ENCODE results near the gene TOR1A.

TOR1A gene, protein sequence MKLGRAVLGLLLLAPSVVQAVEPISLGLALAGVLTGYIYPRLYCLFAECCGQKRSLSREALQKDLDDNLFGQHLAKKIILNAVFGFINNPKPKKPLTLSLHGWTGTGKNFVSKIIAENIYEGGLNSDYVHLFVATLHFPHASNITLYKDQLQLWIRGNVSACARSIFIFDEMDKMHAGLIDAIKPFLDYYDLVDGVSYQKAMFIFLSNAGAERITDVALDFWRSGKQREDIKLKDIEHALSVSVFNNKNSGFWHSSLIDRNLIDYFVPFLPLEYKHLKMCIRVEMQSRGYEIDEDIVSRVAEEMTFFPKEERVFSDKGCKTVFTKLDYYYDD

DNA sequence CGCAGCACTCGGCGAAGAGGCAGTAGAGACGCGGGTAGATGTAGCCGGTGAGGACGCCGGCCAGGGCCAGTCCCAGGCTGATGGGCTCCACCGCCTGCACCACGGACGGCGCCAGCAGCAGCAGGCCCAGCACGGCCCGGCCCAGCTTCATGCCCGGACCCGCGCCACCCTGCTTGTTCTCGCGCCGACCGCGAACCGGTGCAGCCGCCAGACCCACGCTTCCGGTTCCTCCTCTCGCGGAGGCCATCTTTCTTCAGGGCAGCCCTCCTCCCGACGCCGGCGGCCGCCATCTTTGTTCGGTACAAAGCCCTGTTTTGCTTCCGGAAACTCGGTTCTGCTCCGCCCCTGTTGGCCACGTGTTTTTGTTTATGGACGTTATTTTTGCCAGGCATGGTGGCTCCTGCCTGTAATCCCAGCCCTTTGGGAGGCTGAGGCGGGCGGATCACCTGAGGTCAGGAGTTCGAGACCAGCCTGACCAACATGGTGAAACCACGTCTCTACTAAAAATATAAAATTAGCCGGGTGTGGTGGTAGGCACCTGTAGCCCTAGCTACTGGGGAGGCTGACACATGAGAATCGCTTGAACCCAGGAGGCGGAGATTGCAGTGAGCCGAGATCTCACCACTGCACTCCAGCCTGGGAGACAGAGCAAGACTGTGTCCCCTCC is at the start of gene TOR1A:
Gene TOR1A, minus strand, starts transcription at position 202 of the 667 bp plus-strand sequence. Its CDS starts 51 bp downstream, at position 151.
- in situ Hi-C loops (cut with MboI; ENCODE audit: low sequenced_read_pairs) = no loop called here

DNA sequence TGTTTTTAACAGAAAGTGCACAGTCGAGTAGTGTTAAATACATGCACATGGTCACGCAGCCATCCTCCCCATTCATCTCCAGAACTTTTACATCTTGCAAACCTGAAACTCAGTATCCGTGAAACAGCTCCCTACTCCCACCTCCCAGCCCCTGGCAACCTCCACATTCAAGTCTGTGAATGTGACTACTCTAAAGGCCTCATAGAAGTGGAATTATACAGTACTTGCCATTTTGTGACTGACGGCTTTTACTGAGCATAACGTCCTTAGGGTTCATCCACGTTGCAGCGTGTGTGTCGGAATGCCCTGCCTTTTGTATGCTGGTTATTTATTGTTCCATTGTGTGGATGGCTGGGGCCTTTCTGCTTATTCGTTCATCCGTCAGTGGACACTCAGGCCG is 47.1 kb upstream of the TOR1A start:
- in situ Hi-C loops (cut with MboI; ENCODE audit: low sequenced_read_pairs) = no loop called here

DNA sequence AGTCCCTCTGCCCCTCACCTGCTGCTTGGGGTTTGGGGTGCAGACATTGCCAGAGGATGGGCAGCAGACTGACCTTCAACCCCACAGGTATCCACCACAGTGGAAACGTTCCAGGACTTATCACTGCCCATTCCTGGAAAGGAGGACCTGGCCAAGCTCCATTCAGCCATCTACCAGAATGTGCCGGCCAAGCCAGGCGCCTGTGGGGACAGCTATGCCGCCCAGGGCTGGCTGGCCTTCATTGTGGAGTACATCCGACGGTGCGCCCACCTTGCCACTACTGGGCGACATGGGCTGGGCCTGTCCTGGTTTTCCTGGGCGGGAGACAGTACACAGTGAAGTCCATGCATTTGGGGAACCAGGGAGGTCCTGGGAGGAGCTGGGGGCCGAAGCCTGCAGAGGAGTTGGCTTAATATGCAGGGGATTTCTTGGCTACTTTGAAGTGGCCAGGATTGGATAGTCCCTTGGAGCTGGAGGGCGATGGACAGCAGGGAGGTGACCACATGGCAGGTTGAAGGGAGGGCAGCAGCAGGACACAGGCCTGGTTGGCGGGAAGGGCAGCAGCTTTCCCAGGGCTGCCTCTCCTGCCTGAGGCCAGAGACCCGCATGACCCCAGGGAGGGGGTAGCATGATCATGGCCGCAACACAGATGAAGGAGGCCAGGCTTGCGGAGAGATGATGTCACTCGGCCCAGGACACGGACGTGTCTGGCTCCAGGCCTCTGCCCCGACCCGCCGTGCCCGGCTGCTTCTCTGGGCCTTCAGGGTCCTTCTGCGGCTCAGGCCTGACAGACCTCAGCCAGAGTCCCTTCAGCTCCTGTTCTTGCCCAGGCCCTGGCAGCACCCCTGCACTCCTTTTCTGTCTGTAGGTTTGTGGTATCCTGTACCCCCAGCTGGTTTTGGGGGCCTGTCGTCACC is 45.9 kb upstream of the TOR1A start:
- in situ Hi-C loops (cut with MboI; ENCODE audit: low sequenced_read_pairs) = no loop called here

DNA sequence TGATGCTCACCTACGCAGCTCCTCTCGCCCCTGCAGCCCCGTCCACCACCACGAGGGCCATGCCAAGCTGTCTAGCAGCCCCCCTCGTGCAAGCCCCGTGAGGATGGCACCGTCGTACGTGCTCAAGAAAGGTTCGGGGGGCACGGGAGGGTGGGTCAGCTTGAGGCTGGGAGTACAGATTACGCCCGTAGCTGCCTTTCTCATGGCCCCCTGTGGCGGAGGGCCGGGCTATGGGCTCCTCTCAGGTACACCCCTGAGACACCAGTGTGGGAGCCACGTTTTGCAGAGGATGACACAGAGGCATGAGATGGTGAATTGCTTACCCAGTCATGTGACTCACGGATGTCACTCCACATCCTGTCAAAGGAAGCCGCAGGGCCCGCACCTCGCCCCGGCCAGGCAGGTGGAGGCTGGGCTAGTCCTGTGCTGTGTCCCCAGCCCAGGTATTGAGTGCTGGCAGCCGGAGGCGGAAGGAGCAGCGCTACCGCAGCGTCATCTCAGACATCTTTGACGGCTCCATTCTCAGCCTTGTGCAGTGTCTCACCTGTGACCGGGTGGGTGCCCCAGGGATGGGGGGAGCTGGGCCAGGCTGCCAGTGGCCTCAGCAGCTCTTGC is 45.0 kb upstream of the TOR1A start:
- in situ Hi-C loops (cut with MboI; ENCODE audit: low sequenced_read_pairs) = no loop called here

DNA sequence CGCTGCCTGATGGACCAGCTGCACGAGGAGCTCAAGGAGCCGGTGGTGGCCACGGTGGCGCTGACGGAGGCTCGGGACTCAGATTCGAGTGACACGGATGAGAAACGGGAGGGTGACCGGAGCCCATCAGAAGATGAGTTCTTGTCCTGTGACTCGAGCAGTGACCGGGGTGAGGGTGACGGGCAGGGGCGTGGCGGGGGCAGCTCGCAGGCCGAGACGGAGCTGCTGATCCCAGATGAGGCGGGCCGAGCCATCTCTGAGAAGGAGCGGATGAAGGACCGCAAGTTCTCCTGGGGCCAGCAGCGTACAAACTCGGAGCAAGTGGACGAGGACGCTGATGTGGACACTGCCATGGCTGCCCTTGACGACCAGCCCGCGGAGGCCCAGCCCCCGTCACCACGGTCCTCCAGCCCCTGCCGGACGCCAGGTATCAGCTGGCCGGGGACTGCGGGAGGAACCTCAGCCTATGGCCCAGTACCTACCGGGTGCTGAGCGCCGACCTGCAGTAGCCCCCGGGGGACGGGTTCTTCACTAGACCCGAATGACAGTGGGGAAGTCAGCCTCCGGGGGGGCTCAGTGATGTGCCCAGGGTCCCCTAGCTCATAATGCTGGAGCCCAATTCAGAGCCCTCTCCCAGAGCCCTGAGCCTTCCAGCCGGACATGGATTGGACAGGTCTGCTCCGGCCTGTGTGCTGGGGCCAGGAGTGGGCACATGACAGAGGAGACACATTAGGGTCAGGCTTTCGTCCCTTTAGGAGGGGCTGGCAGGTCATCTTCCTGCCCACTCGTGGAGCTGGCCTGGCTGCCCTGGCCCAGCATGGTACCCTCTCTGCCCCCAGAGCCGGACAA is 44.3 kb upstream of the TOR1A start:
- in situ Hi-C loops (cut with MboI; ENCODE audit: low sequenced_read_pairs) = no loop called here

DNA sequence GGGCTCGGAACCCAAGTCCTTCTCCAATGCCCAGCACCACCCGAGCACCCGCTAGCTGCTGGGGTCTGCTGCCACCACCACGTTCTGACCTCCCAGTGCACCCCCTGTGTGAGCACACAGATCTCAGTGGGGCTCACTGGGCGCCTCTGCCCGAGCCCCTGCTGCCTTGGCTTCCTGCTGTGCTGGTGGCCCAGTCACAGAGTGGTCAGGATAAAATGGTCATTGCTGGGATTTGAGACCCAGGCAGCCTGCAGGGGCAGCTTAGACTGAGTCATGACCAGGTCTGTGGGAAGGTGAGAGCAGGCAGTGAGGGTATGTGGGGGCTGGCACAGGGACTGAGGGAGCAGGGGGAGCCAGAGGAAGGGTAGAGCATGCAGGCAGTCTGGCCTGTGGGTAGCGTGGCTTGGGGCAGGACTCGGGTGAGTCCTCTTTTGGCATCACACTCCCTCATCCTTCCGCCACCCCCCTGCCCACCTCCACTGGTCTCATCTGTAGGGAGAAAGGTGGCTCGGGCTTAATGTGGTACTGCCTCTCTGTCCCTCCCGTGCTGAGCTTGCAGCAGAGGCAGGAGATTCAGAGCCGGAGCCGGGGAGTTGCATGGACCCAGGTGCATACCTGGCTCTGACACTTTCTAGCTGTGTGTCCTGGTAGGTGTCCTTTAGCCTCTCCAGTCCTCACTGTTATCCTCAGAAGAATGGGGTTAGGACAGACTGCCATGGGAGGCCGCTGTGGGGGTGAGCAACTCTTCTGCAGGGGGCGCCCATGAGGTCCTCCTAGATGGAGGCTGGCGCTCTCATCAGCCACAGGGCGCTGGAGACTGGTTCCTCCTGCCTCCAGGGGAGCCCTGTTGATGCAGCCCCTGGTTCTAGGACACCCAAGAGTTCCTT is 43.4 kb upstream of the TOR1A start:
- in situ Hi-C loops (cut with MboI; ENCODE audit: low sequenced_read_pairs) = no loop called here

DNA sequence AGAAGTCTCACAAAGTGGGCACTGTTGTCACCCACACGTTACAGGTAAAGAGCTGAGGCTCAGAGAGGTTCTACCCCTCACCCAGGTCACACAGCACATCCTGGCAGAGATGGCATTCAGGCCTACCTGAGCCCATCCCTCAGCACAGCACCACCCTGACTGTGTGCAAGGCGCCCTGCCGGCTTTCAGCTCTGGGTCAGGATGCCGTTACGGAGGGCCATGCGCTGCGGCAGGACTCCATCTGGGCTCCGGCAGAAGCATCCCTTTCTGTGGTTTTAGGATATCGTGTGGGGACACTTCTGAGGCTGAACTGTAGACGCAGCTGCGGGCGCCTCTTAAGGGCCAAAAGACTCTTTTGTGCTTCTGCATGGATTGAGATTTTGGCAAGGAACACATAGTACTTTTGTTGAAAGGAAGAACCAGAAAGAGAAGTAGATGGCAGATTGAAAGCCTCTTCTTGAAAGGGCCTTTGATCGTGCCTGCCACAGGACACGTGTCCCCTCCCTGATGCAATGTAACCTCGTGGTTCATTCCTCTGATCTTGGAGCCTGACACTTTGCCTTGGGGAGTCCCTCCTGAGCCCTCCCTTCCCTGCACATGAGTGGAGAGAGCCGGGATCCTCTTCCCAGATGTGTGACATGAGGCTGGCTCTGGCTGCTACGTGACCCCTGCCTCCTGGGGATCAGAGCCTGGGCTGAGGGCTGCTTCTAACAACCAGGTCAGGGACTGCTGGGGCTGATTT is 42.6 kb upstream of the TOR1A start:
- in situ Hi-C loops (cut with MboI; ENCODE audit: low sequenced_read_pairs) = no loop called here

DNA sequence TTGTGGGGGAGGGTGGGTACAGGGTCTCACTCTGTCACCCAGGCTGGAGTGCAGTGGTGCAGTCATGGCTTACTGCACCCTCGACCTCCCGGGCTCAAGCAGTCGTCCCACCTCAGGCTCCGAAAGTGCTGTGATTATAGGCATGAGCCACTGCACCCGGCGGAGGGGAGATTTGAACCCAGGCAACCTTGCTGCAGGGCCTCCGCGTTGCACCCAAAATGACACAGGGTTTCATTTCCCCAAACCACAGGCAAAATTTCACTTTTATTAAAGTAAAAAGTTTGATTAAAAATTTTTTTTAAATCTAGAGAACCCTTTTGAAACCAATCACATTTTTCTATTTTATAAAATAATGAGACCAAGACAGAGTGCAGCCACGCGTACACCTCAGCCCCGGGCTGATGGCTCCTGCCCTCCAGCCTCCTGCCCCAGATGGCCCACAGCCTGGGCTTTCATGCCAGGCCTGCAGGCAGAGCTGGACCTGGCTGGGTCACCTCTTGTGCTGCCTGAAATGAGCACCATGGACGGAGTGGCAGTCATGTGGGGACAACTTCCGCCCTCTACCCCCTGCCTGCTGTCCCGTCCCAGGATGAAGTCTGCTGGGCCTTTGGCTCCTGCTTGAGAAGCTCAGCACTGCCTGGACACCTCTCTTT is 41.9 kb upstream of the TOR1A start:
- in situ Hi-C loops (cut with MboI; ENCODE audit: low sequenced_read_pairs) = no loop called here

DNA sequence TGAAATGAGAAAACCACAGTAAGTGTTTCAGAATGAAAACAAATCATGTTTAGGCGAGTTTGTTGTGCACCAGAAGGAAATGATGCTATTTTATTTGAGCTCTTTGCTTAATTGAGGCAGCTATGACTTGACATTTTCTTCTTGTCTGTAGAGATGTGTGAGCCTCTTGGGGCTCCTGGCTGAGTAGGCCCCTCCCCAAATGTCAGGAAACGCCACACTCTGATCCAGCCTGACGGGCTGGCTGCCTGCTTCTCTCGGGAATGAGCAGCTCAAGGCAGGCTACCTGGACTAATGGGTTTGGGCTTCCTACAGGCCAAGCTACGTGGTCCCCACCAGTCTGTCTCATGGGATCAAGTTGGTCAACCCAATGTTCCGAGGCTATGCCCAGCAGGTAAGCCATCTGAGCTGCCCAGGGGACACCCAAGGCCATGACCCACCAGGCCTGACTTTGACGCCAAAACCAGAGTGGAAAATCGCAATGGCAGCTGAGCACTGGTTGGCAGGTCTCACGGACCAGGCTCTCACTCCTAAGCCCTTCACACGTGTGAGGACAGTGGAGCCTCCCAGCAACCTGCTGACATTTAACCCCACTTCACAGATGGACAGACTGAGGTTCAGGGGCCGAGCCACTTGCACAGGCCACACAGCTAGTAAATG is 41.2 kb upstream of the TOR1A start:
- in situ Hi-C loops (cut with MboI; ENCODE audit: low sequenced_read_pairs) = no loop called here

DNA sequence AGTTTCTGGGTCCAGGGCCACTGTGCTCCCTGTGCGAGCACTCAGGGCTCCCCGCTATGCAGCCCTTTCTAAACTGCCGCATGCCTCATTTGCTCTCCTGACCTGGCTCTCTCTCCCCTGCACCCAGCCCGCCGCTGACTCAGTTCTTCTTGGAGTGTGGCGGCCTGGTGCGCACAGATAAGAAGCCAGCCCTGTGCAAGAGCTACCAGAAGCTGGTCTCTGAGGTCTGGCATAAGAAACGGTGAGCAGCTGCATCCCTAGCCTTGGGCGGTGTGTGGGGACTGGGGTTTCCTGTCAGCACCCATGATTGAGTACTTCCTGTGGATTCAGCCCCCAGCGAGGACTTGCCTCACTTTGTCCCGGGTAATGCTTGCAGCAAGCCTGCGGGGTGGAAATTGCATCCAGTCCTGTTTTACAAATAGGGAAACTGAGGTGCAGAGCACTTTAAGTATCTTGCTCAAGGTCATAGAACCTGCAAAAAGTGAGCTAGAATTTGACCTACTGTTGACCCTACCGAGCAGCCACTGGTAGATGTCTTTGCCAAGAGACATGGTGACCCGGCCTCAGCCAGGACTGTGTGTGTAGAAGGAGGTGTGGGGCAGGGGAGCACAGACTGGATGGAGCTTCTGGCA is 39.2 kb upstream of the TOR1A start:
- in situ Hi-C loops (cut with MboI; ENCODE audit: low sequenced_read_pairs) = no loop called here

DNA sequence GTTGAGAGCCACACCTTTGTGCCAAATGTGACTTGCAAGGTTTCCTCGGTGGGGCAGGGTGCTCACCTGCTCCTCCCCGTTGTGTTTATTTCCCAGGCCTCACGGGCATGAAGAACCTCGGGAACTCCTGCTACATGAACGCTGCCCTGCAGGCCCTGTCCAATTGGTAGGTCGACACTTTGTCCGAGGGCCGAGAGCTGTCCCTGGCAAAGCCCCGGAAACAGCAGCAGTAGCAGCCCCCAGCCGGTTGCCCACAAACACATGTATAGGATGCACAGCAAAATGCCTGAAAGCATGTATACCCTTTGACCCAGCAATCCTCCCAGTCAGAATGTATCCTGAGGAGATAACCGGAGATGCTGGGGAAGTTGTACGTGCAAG is 37.5 kb upstream of the TOR1A start:
- in situ Hi-C loops (cut with MboI; ENCODE audit: low sequenced_read_pairs) = no loop called here

DNA sequence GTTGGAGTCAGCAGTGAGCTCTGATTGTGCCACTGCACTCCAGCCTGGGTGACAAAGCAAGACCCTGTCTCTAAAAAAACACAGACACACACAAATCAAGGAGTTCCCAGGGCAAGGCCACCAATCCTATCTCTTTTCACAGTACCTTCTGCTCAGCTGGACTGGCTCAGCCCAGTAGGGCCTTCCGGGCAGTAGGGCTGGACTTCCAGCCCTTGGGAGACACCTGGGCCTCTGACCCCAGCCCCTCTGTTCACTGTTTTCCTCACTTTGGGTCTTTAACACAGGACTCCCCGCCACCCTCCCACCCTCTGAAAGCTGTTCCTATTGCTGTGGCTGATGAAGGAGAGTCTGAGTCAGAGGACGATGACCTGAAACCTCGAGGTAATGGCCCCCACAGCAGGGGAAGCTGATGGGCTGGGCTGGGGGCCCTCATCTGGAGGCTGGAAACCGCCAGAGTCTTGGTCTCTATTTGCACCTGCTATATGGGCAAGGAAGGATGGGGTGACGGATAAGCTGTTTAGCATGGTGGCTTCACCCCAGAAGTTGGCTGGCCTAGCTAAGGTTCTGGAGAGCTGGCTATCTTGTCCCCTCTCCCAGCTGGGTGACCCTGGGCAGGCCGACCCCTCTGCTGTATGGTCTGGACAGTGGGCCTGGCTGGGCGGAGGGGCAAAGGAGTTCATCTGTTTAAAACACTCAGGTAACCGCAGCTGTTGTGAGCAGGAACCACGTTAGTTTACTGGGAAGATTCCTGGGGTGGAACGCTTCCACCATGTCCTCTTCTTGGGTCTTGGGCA is 36.9 kb upstream of the TOR1A start:
- in situ Hi-C loops (cut with MboI; ENCODE audit: low sequenced_read_pairs) = no loop called here

DNA sequence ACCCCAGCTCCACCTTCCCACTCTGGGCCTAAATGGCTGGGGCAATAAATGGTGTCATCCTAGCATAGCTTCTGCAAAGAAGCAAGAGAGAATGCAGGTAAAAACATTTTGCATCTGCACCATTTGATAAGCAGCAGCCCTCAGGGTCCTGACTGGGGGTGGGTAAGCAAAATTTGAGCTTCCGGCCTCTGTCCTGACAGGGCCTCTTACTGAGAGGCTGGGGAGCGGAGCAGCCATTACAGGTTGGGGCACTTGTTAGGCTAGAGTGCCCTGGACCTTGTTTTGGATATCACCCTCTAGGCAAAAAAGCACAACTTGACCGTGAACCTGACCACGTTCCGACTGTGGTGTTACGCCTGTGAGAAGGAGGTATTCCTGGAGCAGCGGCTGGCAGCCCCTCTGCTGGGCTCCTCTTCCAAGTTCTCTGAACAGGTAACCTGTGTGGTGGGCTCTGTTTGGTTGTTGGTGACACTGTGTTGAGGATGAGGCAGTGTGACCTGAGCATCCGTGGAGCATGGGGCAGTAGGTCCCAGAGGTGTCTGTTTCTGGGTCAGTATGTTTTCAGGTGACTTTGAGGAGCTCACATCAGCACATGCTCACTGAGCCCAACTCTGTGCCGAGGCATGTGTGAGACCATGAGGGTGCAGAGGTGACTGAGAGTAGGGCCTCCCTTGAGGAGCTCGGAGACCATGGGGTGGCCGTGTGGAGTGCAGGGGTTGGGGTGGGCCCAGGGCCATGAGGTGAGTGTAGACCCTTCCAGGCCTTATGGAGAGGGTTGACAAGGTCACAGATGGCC is 34.4 kb upstream of the TOR1A start:
- in situ Hi-C loops (cut with MboI; ENCODE audit: low sequenced_read_pairs) = no loop called here

DNA sequence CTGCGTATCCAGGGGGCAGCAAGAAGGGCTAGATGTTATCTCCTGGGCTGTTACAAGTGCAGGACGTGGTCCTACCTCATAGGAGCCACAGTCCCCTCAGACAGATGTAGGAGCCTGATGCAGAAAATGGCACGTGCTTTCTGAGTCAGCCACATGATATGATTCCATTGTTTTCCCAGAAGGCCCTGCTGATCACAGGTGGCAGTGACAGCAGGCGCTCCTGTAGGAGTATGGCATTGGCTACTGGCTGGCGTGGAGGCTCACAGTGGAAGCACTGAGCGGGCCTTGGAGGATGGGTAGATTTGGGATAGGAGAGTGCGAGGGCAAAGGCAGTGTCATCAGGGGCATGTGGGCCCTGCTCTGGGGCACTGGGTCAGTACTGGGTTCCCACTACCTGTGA is 33.3 kb upstream of the TOR1A start:
- in situ Hi-C loops (cut with MboI; ENCODE audit: low sequenced_read_pairs) = no loop called here

DNA sequence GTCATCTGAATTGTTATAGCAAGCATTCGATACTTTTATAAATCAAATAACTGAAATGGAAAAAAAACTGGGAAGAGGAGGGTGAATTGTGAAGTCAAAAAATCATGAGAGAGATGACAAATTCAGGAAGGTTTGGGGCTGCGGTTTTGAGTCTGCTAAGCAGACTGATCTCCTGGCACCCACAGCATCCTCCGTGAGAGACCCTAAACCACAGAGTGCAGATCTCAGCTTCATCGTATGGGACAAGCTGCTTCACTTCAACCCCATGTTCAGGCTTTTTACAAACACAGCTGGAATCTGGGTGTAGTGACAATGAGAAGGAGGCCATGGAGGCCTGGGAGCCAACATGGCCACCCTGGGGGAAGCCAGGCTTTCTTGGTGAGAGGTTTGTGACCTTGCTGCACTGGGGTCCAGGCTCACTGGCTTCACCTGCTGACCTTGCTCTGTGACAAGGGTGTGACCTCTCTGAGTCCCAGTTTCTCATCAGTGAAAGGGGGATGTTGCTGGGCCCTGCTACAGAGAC is 30.7 kb upstream of the TOR1A start:
- in situ Hi-C loops (cut with MboI; ENCODE audit: low sequenced_read_pairs) = no loop called here
